ENCODE measurements around the gene DPP10. TPM values are rescaled to one million over a fixed set of nuclear protein-coding genes. Genes with fewer than 3 reads are reported as not detected.

DPP10 gene
- total RNA-seq, 1 experiment from 2014 or later = not detected

DNA sequence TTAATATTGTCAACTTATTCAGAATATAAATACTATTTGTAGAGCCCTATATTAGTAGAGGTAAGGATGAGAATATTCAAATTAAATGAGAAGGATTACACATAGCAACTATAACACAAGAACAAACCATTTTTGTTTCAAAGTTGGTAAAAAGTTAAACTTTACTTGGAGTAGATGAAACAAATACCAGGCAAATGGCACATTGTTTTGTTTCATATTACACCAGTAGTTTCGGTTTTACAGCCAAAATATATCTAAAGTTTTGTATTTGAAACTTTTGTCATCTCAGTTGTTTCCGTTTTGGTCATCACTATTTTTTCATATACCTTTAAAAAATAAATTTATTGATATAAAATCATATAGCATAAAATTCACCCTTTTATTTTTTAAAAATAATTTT, 1039.4 kb downstream of the DPP10 start:
- intact Hi-C loops (cut with micrococcal nuclease) = no loop called here
- POLR2A ChIA-PET (ENCODE audit: unreplicated experiment) = no interaction called here
- Histone ChIP-seq H3K79me2 (ENCODE audit: low read length) (no peaks in the 10 kb centered on the region), H4K20me1 (ENCODE audit: low read length) (no peaks in the 10 kb centered on the region), H3K36me3 (ENCODE audit: low read depth, low read length) (no peaks in the 10 kb centered on the region), H3K4me2 (ENCODE audit: low read length) (no peak overlapping the region), H3K27ac (ENCODE audit: low read length) (no peak overlapping the region), H3K4me3 (ENCODE audit: low read length) (no peak overlapping the region), H3K9me2 (replicated peaks; ENCODE audit: low read length) (no peaks in the 10 kb centered on the region), H2AFZ (ENCODE audit: low read length) (no peak overlapping the region), H3K9me3 (ENCODE audit: low read length) (0 out of 2 replicates have a peak, but pooled peaks cover 15% of the 10 kb centered on the region), H3F3A (ENCODE audit: low read length, unreplicated experiment) (no peaks in the 10 kb centered on the region), H3K4me1 (ENCODE audit: insufficient read depth, low read length) (no peaks in the 10 kb centered on the region), H3K9ac (ENCODE audit: low read length) (no peak overlapping the region), H3K27me3 (ENCODE audit: low read length) (no peaks in the 10 kb centered on the region)
- DNase-seq (no peak), ATAC-seq (no peak)
- TF ChIP-seq, protein P1, sequence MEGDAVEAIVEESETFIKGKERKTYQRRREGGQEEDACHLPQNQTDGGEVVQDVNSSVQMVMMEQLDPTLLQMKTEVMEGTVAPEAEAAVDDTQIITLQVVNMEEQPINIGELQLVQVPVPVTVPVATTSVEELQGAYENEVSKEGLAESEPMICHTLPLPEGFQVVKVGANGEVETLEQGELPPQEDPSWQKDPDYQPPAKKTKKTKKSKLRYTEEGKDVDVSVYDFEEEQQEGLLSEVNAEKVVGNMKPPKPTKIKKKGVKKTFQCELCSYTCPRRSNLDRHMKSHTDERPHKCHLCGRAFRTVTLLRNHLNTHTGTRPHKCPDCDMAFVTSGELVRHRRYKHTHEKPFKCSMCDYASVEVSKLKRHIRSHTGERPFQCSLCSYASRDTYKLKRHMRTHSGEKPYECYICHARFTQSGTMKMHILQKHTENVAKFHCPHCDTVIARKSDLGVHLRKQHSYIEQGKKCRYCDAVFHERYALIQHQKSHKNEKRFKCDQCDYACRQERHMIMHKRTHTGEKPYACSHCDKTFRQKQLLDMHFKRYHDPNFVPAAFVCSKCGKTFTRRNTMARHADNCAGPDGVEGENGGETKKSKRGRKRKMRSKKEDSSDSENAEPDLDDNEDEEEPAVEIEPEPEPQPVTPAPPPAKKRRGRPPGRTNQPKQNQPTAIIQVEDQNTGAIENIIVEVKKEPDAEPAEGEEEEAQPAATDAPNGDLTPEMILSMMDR (conservative IDR thresholded peaks at IDR 0.05; ENCODE audit: low read depth, low read length) = no peak
- BruUV-seq (replicated peaks) = no TSS peak
- CTCF ChIA-PET = no interaction called here

- ATAC-seq = no peak
- H3K4me2 ChIP-seq (ENCODE audit: low read length) = no peak overlapping the region
- DNase-seq = no peak
- TF ChIP-seq EZH2 (IDR thresholded peaks at IDR 0.05; ENCODE audit: low read length, unreplicated experiment) (no peak), EZH2phosphoT487 (IDR thresholded peaks at IDR 0.05; ENCODE audit: borderline replicate concordance, low read length) (no peak)
- TF ChIP-seq, protein P1 (conservative IDR thresholded peaks at IDR 0.05; ENCODE audit: low read depth, low read length) = no peak
- BruUV-seq (replicated peaks) = no TSS peak
- H3K4me3 ChIP-seq (ENCODE audit: low read length) = no peak overlapping the region
- H3K27me3 ChIP-seq (ENCODE audit: low read length) = no peaks in the 10 kb centered on the region
- ChIA-PET CTCF (no interaction called here), POLR2A (ENCODE audit: unreplicated experiment) (no interaction called here)
- no peaks in the 10 kb centered on the region for H3F3A ChIP-seq (ENCODE audit: low read length, unreplicated experiment)
- no peaks in the 10 kb centered on the region for H4K20me1 ChIP-seq (ENCODE audit: low read length)
- no peak overlapping the region for H2AFZ ChIP-seq (ENCODE audit: low read length)
- H3K79me2 ChIP-seq (ENCODE audit: low read length) = no peaks in the 10 kb centered on the region
- intact Hi-C loops (cut with micrococcal nuclease) = no loop called here
- H3K27ac ChIP-seq (ENCODE audit: low read length) = no peak overlapping the region
- no peak overlapping the region for H3K9ac ChIP-seq (ENCODE audit: low read length)
- no peaks in the 10 kb centered on the region for H3K9me2 ChIP-seq (replicated peaks; ENCODE audit: low read length)
- no peaks in the 10 kb centered on the region for H3K36me3 ChIP-seq (ENCODE audit: low read depth, low read length)
- 0 out of 2 replicates have a peak, but pooled peaks cover 7% of the 10 kb centered on the region for H3K9me3 ChIP-seq (ENCODE audit: low read length)
- no peaks in the 10 kb centered on the region for H3K4me1 ChIP-seq (ENCODE audit: insufficient read depth, low read length)
These were observed 1041.2 kb downstream of the DPP10 start for GRCh38 chr2:115483666-115484065.

DNA sequence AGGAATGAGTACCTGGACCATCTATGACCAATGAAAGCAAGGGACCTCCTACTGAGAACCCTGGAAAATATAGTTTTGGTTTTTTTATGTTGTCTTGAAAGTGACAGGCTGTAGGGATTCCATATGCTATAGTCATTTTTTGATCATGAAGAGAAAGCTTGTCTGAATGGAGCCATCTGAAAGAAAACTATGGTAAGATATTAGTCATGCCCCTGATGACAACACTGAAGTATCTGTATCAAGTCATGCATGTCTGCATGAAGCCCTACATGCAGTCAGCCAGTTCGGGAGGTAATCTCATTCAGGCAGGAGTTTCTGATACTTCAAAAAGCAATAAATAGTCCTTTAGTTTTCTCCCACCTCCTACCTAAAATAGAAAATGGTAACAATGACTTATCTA, 1042.0 kb downstream of the DPP10 start:
- no peak overlapping the region for H2AFZ ChIP-seq (ENCODE audit: low read length)
- H3K79me2 ChIP-seq (ENCODE audit: low read length) = no peaks in the 10 kb centered on the region
- no peak for TF ChIP-seq EZH2phosphoT487 (IDR thresholded peaks at IDR 0.05; ENCODE audit: borderline replicate concordance, low read length)
- TF ChIP-seq, protein P1 (conservative IDR thresholded peaks at IDR 0.05; ENCODE audit: low read depth, low read length) = no peak
- no peaks in the 10 kb centered on the region for H3K27me3 ChIP-seq (ENCODE audit: low read length)
- H3K4me3 ChIP-seq (ENCODE audit: low read length) = no peak overlapping the region
- CTCF ChIA-PET = no interaction called here
- H3K9me3 ChIP-seq (ENCODE audit: low read length) = 0 out of 2 replicates have a peak, but pooled peaks cover 4% of the 10 kb centered on the region
- no peak for ATAC-seq
- H3F3A ChIP-seq (ENCODE audit: low read length, unreplicated experiment) = no peaks in the 10 kb centered on the region
- no peak overlapping the region for H3K9ac ChIP-seq (ENCODE audit: low read length)
- no TSS peak for BruUV-seq (replicated peaks)
- H3K4me1 ChIP-seq (ENCODE audit: insufficient read depth, low read length) = no peaks in the 10 kb centered on the region
- H3K36me3 ChIP-seq (ENCODE audit: low read depth, low read length) = no peaks in the 10 kb centered on the region
- intact Hi-C loops (cut with micrococcal nuclease) = no loop called here
- no peaks in the 10 kb centered on the region for H3K9me2 ChIP-seq (replicated peaks; ENCODE audit: low read length)
- H3K4me2 ChIP-seq (ENCODE audit: low read length) = no peak overlapping the region
- POLR2A ChIA-PET (ENCODE audit: unreplicated experiment) = no interaction called here
- no peak overlapping the region for H3K27ac ChIP-seq (ENCODE audit: low read length)
- no peaks in the 10 kb centered on the region for H4K20me1 ChIP-seq (ENCODE audit: low read length)
- no peak for DNase-seq

Data from PC-3 (cell line).